Hepatocyte (in vitro differentiated cells): ENCODE results near the gene CDK14.

Source experiments
- CTCF ChIP-seq: fragments of 200-600 bp; sonication (generic); IDR thresholded peaks from 2 replicates; pipeline ENCODE4 v1.5.1; 2016; ENCODE audit warnings: antibody characterized with exemption, mild to moderate bottlenecking; ENCODE audit not compliant: poor library complexity
- EZH2 ChIP-seq: fragments of 200-600 bp; sonication (generic); IDR thresholded peaks from 2 replicates; pipeline ENCODE4 v1.6.1; 2016; ENCODE audit warnings: antibody characterized with exemption, mild to moderate bottlenecking, borderline replicate concordance

GRCh38 chr7:91064052-91064451 lies 467.9 kb downstream of the CDK14 start:
- no peak for TF ChIP-seq EZH2
- TF ChIP-seq CTCF = no peak
